GM18873 (cell line): Measurements from ENCODE around the gene FILIP1.
"Not testable (repeated sequence)": the region's sequence is repeated elsewhere in the genome, so short reads cannot be mapped to it uniquely, and the experiment has no call there.

Experiments
- ATAC-seq: cut with Tn5 transposase; IDR thresholded peaks from one replicate; pipeline ENCODE4 v1.9.1; 2021; ENCODE audit warnings: mild to moderate bottlenecking, moderate library complexity, moderate number of reproducible peaks; ENCODE audit not compliant: unreplicated experiment, low FRiP score

Gene FILIP1

DNA sequence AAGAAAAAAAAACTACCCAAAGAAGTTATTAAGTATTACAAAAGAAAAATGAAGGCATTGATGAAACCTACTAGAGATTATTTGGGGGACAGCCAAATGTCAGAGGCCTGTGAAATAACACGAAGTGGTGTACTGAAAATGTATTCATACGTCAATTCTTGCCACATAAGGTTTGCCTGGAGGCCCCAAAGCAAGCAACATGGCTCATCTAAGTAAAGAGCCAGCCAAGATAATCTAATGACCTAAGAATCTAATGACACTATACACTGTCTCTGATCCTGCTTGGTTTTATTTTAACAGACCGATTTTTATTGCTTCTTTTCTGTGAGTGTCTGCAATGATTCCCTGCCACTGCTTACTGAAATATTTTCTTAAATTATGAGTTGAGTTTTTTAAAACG is 34.7 kb downstream of the FILIP1 start:
- ATAC-seq, result no peak

DNA sequence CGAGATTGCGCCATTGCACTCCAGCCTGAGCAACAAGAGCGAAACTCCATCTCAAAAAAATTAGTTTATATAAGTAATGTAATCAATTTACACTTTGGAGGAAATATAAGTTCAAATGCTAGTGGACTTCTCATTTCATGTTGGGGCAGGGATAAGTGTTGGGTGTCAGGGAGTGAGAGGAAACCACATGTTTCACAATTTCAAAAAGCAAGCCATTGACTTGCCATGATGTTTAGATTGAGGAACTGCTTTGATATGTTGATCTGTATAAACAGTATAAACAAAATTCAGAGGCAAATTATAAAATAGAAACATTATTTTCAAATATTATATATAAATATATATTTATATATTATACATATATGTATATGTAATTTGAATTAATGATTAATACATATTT is 42.7 kb downstream of the FILIP1 start:
- ATAC-seq, result no peak

DNA sequence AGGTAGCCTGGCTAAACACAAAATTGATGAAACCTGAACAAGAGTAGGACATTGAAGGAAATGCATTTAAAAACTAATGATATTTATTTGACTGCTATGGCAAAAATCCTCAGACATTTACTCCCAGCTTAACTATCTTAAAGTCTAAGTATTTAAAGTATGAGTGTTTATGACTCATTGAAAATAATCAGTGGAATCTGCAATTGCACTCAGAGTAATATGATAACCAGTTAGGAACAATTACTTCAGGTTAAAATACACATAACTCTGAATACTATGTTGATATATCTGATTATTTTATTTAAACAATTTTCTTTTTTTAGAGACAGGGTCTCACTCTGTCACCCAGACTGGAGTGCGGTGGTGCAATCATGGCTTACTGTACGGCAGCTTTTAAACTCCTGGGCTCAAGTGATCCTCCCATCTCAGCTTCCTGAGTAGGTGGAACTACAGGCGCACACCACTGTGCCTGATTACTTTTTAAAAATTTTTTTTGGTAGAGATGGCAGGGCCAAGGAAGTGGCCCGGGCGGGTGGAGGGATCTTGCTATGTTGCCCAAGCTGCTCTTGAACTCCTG is 43.9 kb downstream of the FILIP1 start:
- ATAC-seq, result no peak

DNA sequence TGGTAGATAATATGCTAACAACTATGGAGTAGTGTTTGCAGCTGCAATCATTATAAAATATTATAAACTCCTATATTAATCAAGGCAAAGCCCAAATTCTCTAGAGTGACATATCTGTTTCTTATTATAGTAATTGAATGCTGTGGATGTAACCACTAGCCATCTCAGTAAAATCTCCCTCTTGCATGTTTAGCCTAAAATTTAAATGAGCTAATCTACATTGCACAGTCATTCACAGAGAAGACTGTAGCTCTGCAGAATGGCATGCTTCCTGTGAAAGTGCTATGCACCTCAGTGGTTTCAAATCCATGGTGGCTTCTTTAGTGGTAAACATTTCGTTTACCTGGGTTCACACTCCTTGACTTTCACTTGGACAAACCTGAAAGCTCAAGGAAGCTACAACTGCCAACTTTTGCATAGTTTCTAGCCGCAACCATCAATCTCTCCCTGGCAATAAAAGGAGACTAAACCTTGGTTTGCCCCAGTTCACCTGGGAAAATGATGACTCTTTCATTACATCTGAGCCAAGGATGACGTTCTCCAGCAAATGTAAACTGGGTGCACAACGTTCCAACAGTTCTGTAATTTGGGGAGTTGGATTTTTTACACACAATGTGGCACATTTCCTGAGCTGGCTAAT is 47.2 kb downstream of the FILIP1 start:
- peak; percentile 88 for ATAC-seq

DNA sequence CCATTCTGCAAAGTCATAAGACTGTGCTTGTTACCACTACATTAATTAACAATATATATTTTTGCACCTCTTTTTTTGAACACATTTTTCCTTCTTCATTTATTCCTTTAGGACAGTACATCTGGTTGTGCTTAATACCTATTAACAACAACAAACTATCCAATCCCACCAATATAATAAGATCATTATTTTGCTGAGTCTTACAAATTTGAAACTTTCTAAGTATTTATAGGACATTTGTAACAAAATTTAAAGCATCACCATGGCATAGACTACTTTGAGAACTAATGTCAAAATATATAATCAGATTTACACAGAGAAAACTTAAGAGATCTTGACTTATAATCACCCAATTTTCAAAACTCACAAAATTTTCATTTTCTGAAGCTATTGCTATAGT is 47.9 kb downstream of the FILIP1 start:
- ATAC-seq, result no peak

DNA sequence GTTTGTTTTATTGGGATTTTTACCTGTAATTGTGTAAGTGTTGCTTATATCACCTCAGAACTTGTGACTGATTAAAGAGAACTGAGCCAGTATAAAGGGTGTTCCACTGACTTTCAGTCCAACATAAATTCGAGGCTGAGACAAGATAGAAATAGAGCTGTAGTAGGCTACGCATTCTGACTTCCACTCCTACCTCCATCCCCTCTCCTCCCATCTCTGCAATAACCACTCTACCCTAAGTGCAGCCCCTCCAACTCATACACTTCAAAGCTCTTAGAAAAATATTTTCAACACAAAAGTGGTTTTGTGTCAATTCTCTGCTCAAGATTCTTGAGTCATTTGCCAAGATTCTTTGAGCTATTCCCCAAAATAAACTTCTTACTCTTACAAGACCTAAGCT is 48.7 kb downstream of the FILIP1 start:
- no peak for ATAC-seq

DNA sequence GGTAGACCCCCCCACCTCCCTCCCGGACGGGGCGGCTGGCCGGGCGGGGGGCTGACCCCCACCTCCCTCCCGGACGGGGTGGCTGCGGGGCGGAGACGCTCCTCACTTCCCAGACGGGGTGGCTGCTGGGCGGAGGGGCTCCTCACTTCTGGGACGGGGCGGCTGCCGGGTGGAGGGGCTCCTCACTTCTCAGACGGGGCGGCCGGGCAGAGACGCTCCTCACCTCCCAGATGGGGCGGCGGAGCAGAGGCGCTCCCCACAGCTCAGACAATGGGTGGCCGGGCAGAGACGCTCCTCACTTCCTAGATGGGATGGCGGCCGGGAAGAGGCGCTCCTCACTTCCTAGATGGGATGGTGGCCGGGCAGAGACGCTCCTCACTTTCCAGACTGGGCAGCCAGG is 51.7 kb downstream of the FILIP1 start:
- ATAC-seq, result not testable (repeated sequence)

DNA sequence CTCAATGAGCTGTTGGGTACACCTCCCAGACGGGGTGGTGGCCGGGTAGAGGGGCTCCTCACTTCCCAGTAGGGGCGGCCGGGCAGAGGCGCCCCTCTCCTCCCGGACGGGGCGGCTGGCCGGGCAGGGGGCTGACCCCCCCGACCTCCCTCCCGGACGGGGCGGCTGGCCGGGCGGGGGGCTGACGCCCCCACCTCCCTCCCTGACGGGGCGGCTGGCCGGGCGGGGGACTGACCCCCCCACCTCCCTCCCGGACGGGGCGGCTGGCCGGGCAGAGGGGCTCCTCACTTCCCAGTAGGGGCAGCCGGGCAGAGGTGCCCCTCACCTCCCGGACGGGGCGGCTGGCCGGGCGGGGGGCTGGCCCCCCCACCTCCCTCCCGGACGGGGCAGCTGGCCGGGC is 52.1 kb downstream of the FILIP1 start:
- not testable (repeated sequence) for ATAC-seq

DNA sequence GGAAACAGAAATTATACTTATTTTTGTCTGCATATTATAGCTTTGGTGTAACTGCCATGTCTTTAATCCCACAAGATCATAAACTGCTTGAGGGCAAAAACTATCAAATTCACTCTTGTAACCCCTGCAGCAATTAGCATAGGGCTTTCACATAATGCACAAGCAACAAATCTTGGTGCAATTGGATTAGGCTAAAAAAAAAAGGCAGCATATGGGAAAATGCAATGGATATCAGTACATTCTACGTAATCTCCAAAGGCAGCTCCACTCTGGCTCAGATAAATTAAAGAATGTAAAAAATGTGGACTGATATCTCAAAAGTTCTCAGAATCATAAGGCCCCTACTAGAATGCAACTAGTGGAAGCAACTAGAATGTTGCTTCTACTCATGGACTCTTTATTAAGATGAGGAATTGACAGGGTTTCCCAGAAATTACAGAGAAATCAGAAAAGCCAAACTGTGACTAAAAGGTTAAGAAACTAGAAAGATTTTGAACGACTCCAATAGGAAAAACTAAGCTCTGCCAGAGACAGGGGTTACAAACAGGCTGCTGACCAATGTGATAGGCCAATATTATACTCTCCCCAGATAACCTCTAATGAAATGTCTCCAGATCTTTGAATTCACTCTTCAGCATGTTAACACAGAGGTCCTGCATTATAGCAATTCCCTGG is 55.0 kb downstream of the FILIP1 start:
- ATAC-seq, result no peak

DNA sequence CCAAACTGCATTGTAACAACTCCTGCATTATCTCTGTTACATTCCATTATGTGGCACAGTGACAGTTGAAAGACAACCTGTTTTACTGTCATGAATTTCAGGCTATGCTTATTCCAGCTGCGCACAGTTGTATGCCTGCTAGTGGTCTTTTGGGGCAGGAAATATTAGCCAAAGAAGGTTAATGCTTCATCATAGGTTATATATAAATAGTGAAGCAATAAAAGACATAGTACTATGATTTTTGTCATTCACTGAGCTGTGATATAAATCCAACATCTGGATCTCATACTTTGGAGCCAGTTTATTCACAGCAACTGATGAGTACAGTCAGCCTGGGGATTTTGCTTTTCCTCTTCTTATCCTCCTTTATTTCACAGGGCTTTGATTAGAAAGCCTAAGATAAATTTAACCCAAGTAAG is 55.6 kb downstream of the FILIP1 start:
- ATAC-seq, result no peak

DNA sequence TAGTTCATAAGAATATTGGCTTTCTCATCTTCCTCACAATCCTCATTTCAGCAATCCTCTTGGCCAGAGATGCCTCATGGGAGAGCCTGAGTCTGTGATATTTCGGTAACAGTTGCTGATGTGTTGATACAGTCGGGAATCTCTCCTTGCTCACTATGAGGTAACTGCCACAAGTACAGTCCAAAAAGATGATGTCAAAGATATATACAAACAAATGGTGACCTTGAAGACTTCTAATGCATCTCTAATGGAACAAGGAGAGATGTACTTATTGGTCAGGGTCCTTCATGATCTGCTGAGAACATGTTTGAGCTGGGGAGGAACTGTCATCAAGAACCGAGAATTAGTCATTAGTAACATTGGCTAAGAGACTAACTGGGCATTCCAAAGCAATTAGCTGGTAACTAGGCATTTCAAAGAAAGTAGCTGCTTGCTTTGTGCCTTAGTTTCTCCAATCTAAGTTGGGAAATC is 56.1 kb downstream of the FILIP1 start:
- no peak for ATAC-seq

DNA sequence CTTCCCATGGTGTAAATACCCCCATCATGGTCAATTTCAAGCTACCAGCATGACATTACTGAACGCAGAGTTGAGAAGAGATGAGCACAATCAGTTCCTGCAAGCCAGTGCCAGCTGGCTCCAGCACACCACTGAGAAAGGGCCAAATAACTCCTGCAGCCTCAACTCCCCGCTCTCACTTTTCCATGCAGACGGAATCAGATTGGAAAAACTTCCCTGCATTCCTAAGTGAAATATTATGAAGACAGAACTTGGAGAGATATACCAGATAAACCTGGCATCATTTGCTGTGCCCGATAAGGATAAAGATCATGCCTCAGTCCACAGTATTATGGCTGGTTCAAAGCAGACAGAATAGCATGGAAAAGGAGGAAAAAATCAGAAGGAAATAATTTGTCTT is 56.7 kb downstream of the FILIP1 start:
- ATAC-seq, result no peak

DNA sequence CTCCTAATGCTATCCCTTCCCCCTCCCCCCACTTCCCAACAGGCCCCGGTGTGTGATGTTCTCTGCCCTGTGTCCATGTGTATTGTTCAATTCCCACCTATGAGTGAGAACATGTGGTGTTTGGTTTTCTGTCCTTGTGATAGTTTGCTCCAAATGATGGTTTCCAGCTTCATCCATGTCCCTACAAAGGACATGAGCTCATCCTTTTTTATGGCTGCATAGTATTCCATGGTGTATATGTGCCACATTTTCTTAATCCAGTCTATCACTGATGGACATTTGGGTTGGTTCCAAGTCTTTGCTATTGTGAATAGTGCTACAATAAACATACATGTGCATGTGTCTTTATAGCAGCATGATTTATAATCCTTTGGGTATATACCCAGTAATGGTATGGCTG is 60.8 kb downstream of the FILIP1 start:
- not testable (repeated sequence) for ATAC-seq

DNA sequence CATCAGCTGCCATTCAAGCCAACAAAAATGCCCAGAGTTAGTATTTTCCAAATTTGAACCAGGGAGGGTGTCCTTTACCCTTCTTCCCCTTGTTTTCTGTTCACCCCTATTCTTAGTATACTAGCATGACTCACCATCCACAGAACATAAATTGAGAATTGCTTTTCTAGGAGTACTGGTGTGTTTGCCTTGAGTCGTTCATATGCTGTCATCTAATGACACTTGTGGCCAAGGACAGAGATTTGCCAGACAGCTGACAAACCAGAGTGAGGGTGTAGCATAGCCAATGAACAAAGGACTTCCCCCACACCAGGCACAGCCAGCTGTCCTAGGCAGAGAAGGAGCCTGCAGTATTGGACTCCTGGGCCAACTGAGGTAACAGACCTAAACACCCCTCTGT is 62.2 kb downstream of the FILIP1 start:
- ATAC-seq, result no peak

DNA sequence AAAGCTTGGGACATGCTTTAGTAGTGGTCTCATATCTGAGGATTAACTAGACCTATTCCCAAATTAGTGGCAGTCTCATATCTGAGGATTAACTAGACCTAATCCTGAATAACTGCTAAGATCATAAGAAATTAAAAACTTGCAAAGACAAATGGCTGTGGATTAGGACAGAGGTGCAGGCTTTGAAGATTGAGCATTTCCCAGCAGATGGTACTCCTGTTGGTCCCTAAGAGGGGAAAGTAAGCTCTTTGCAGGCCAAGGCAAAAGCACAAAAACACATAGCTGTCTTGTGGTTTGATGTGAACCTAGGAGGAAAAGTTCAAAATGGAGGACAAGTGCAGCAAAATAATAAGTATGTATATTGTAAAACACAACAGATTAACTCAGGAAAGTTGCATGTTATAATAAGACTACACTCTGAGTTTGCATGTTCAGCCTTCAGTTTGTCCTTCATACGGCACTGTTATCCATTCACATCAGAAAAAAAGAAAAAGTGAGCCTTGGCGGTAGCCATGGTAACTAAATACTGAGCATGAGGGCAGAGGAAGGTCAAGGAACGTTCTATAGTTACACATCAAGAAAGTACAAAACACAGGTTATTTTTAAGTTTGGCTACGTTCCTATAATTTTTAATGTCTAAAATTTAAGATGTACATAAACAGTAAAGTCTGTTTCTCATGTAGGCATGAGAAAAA is 62.8 kb downstream of the FILIP1 start:
- no peak for ATAC-seq

DNA sequence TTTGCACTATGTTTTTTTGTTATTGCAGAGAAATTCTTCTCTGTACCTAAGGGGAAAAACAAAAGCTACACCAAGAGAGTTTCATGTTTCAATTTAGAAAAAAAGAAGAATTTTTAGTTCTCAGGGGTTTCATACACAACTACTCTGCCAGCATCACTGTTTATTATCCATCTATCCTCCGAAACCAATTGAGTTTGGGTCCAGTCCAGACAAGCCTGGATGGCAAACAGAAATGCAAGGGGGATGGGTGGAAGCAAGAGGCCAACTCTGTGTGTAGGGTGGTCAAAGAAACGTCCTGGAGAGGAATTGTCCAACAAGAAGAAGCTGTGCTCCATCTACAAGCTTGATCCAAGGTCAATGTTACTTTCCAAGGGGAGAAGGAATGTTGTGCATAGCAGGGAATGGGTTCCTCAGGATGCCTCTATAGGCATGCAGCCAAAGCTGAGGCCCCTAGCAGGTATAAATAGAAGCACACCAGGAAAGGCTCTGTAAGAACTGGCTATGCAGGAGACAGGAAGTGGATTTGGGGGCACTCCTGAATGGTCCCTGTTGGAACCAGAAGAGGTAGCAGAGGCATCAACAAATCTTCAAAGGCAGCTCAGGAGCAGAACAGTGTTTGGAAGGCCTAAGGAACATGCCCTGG is 64.4 kb downstream of the FILIP1 start:
- ATAC-seq, result no peak

DNA sequence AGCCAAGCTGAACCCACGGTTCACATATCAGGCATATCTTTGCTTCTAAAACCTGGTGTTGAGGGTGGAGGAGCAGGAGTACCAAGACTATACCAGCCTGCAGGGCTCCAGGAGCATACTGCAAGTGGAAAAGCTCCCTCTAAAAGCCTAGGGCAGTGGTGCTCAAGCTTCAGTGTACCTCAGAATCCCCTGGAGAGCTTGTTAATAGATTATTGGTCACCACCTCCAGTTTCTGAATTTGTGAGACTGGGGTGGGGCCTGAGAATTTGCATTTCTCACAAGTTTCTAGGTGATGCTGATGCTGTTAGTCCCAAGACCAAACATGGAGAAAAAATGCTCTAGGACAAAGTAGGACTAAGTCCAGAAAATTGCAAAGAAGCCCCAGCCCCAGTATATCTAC is 65.4 kb downstream of the FILIP1 start:
- peak; percentile 52 for ATAC-seq

DNA sequence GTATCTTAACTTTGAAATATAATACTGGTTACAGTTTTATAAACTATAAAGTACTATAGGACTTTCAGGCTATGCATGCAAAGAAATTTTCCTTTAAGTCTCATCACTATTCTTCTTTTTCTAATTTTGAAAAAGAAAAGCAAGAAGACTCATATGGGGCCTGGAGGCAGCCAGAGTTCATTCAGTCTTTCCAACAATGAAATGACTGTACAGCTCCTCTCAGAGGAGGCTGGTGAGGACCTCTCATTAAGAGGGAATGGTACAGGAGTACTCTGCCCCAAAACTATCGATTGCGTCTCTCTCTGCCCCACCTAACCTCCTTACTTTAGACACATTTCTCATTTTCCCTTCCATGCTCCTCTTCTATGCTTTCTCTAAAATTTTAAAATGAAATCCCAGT is 66.3 kb downstream of the FILIP1 start:
- ATAC-seq, result no peak

DNA sequence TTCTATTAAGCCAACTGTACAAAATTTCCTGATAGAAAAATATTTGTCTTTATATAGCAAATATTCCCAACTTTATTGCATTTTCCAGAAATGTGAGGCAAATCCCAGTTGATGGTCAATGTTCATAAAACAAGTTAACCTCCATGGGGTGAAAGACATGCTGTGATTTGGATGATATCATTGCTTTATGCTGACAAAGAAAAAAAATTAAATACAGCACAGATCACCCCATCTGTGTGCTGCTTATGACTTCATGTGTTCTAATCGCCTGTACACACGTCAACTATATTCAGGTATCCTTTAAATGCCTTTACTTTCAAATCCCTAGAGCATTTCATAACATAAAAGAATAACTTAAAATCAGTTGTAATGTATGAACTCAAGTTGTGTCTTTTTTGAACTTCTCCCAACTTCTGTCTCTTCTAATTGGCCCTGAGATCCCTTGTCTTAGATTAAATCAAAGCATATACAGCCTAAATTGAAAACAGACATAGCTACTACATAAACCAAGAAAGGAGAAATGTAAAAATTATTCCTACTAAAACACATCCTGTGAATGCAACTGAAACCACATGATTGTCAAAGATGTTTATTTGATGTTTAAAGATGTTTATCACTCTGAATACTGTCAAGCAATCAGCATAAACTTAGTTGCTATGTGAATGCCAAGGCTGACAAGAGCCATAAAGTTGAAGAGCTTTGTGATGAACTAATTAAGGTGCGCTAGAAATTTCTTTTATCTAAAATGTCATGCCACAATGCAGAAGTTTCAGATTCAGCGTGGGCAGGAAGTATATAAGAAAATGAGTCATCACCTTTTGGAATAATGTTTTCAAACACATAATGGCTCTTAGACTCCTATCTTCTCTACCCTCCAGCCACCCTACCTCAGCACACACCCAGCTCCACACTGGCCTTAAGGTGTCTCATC is 68.7 kb downstream of the FILIP1 start:
- no peak for ATAC-seq

DNA sequence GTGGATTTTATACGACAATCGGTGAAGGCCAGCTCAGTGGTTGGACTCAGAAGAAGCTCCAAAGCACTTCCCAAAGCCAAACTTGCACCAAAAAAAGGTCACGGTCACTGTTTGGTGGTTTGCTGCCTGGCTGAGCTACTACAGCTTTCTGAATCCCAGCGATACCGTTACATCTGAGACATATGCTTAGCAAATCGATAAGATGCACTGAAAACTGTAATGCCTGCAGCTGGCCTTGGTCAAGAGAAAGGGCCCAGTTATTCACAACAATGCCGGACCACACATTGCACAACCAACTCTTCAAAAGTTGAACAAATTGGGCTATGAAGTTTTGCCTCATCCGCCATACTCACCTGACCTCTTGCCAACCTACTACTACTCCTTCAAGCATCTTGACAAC is 70.2 kb downstream of the FILIP1 start:
- no peak for ATAC-seq
